GM18508 (cell line): ENCODE results near the gene C2CD2.

Experiments used
- ATAC-seq: cut with Tn5 transposase; IDR thresholded peaks from one replicate; pipeline ENCODE4 v1.9.1; 2021; ENCODE audit warnings: moderate number of reproducible peaks; ENCODE audit not compliant: insufficient read depth, unreplicated experiment

Gene C2CD2

GRCh38 chr21:41917531-41917930 lies 36.3 kb downstream of the C2CD2 start:
- no peak for ATAC-seq

GRCh38 chr21:41916888-41917433 lies 36.9 kb downstream of the C2CD2 start:
- no peak for ATAC-seq

GRCh38 chr21:41914965-41915364 lies 38.9 kb downstream of the C2CD2 start:
- ATAC-seq: no peak

GRCh38 chr21:41914358-41914757 lies 39.5 kb downstream of the C2CD2 start:
- ATAC-seq: no peak

- no peak for ATAC-seq
These were observed 40.6 kb downstream of the C2CD2 start for GRCh38 chr21:41913230-41913629.

- no peak for ATAC-seq
These were observed 45.0 kb downstream of the C2CD2 start for GRCh38 chr21:41908829-41909228.

- no peak for ATAC-seq
These were observed 46.1 kb downstream of the C2CD2 start for GRCh38 chr21:41907496-41908258.

GRCh38 chr21:41906770-41907169 lies 47.0 kb downstream of the C2CD2 start:
- no peak for ATAC-seq

- no peak for ATAC-seq
These were observed 50.1 kb downstream of the C2CD2 start for GRCh38 chr21:41903559-41904351.

- no peak for ATAC-seq
These were observed 50.9 kb downstream of the C2CD2 start for GRCh38 chr21:41902946-41903345.

GRCh38 chr21:41901782-41902181 lies 52.0 kb downstream of the C2CD2 start:
- ATAC-seq: no peak

- ATAC-seq: no peak
These were observed 52.7 kb downstream of the C2CD2 start for GRCh38 chr21:41901099-41901498.

GRCh38 chr21:41900401-41900800 lies 53.4 kb downstream of the C2CD2 start:
- ATAC-seq: no peak

GRCh38 chr21:41899426-41900202 lies 54.2 kb downstream of the C2CD2 start:
- no peak for ATAC-seq

- no peak for ATAC-seq
These were observed 54.8 kb downstream of the C2CD2 start for GRCh38 chr21:41898998-41899397.

- no peak for ATAC-seq
These were observed 56.1 kb downstream of the C2CD2 start for GRCh38 chr21:41897700-41898099.

GRCh38 chr21:41897047-41897669 lies 56.7 kb downstream of the C2CD2 start:
- ATAC-seq: no peak

- no peak for ATAC-seq
These were observed 58.0 kb downstream of the C2CD2 start for GRCh38 chr21:41895643-41896493.

GRCh38 chr21:41894922-41895557 lies 58.8 kb downstream of the C2CD2 start:
- no peak for ATAC-seq
